ENCODE data around the gene AMOTL1.

The AMOTL1 gene

GRCh38 chr11:94866231-94866822 lies 98.2 kb downstream of the AMOTL1 start:
- no peaks in the 10 kb centered on the region for H3K9me3 ChIP-seq (replicated peaks; ENCODE audit: low read length)
- no peak overlapping the region for H3K4me3 ChIP-seq (ENCODE audit: low read length)
- H3K36me3 ChIP-seq (ENCODE audit: insufficient read depth, low read length), result peaks cover 75% of the 10 kb centered on the region
- H3K4me2 ChIP-seq (ENCODE audit: low read length), result no peak overlapping the region
- H3K27me3 ChIP-seq (ENCODE audit: control insufficient read depth, insufficient read depth, low read length), result no peaks in the 10 kb centered on the region
- H3K4me1 ChIP-seq (ENCODE audit: control insufficient read depth, insufficient read depth, low read length), result no peaks in the 10 kb centered on the region
- H3K9ac ChIP-seq (ENCODE audit: low read depth, low read length), result no peak overlapping the region

- no peaks in the 10 kb centered on the region for H3K9me3 ChIP-seq (replicated peaks; ENCODE audit: low read length)
- H3K9ac ChIP-seq (ENCODE audit: low read depth, low read length), result no peak overlapping the region
- H3K4me1 ChIP-seq (ENCODE audit: control insufficient read depth, insufficient read depth, low read length), result no peaks in the 10 kb centered on the region
- no peak overlapping the region for H3K4me2 ChIP-seq (ENCODE audit: low read length)
- H3K4me3 ChIP-seq (ENCODE audit: low read length), result no peak overlapping the region
- H3K36me3 ChIP-seq (ENCODE audit: insufficient read depth, low read length), result peaks cover 81% of the 10 kb centered on the region
- no peaks in the 10 kb centered on the region for H3K27me3 ChIP-seq (ENCODE audit: control insufficient read depth, insufficient read depth, low read length)
Observed at GRCh38 chr11:94866936-94867795, 99.0 kb downstream of the AMOTL1 start.

GRCh38 chr11:94868468-94868867 lies 100.3 kb downstream of the AMOTL1 start:
- H3K4me3 ChIP-seq (ENCODE audit: low read length), result no peak overlapping the region
- peaks cover 94% of the 10 kb centered on the region for H3K36me3 ChIP-seq (ENCODE audit: insufficient read depth, low read length)
- no peaks in the 10 kb centered on the region for H3K4me1 ChIP-seq (ENCODE audit: control insufficient read depth, insufficient read depth, low read length)
- H3K4me2 ChIP-seq (ENCODE audit: low read length), result no peak overlapping the region
- no peaks in the 10 kb centered on the region for H3K9me3 ChIP-seq (replicated peaks; ENCODE audit: low read length)
- H3K27me3 ChIP-seq (ENCODE audit: control insufficient read depth, insufficient read depth, low read length), result no peaks in the 10 kb centered on the region
- H3K9ac ChIP-seq (ENCODE audit: low read depth, low read length), result no peak overlapping the region

GRCh38 chr11:94869186-94869585 lies 101.0 kb downstream of the AMOTL1 start:
- Histone ChIP-seq H3K9me3 (replicated peaks; ENCODE audit: low read length) (no peaks in the 10 kb centered on the region), H3K36me3 (ENCODE audit: insufficient read depth, low read length) (peaks cover 95% of the 10 kb centered on the region), H3K4me1 (ENCODE audit: control insufficient read depth, insufficient read depth, low read length) (no peaks in the 10 kb centered on the region), H3K4me3 (ENCODE audit: low read length) (no peak overlapping the region), H3K27me3 (ENCODE audit: control insufficient read depth, insufficient read depth, low read length) (no peaks in the 10 kb centered on the region), H3K9ac (ENCODE audit: low read depth, low read length) (no peak overlapping the region), H3K4me2 (ENCODE audit: low read length) (no peak overlapping the region)

DNA sequence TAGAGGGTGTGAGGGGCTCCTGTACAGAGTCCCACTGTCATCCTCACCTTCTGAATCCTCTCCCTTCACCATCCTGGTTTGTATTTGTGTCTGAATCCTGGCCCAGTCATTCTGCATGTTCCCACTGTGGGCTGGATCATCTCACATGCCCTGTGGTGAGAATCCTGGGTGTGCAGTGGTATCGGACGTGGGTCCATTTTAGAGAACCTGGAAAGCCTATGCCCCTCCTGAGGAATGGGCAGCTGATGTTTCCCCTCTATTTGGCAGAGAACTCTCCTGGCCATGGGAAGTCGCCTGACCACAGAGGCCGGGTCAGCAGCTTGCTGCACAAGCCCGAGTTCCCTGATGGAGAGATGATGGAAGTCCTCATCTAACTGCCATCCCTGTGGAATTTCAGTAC lies 102.3 kb downstream of the AMOTL1 start:
- peaks cover 89% of the 10 kb centered on the region for H3K36me3 ChIP-seq (ENCODE audit: insufficient read depth, low read length)
- no peaks in the 10 kb centered on the region for H3K9me3 ChIP-seq (replicated peaks; ENCODE audit: low read length)
- H3K9ac ChIP-seq (ENCODE audit: low read depth, low read length), result no peak overlapping the region
- no peak overlapping the region for H3K4me3 ChIP-seq (ENCODE audit: low read length)
- H3K4me1 ChIP-seq (ENCODE audit: control insufficient read depth, insufficient read depth, low read length), result peaks cover 2% of the 10 kb centered on the region
- no peaks in the 10 kb centered on the region for H3K27me3 ChIP-seq (ENCODE audit: control insufficient read depth, insufficient read depth, low read length)
- no peak overlapping the region for H3K4me2 ChIP-seq (ENCODE audit: low read length)

DNA sequence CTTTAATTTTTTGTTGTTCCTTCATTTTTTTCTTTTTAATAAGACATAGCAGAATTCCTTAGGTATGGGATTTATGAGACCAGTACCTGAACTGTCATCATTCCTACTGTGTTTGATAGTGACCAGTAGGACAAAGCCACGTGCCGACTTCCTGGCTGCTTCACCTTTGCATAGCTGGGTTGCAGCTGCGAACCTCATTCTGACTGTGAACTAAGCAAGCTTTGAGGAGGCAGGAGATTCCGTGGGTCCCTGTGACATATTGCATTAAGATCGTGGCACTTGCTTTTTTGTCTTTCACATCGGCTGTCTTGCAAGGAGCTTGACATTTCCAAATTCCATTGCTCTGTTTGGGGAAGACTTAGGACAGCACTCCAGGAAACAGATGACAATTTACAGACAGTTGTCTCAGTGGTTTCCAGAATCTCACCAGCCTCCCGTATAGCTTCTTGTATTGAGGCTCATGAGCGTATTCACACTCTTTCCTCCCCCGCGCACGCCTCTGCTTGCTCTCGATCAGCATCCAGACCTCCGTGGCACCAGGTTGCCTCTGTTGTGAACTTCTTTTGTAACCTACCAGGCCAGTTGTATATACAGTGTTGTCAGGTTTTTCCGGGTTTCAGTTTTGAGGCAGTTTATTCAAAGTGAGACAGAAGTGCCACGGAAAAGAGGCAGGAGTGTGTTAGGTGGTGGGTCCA lies 103.5 kb downstream of the AMOTL1 start:
- H3K4me2 ChIP-seq (ENCODE audit: low read length), result no peak overlapping the region
- no peaks in the 10 kb centered on the region for H3K9me3 ChIP-seq (replicated peaks; ENCODE audit: low read length)
- H3K4me1 ChIP-seq (ENCODE audit: control insufficient read depth, insufficient read depth, low read length), result peaks cover 12% of the 10 kb centered on the region
- no peak overlapping the region for H3K9ac ChIP-seq (ENCODE audit: low read depth, low read length)
- H3K27me3 ChIP-seq (ENCODE audit: control insufficient read depth, insufficient read depth, low read length), result no peaks in the 10 kb centered on the region
- peaks cover 87% of the 10 kb centered on the region for H3K36me3 ChIP-seq (ENCODE audit: insufficient read depth, low read length)
- no peak overlapping the region for H3K4me3 ChIP-seq (ENCODE audit: low read length)

- H3K4me2 ChIP-seq (ENCODE audit: low read length), result no peak overlapping the region
- H3K36me3 ChIP-seq (ENCODE audit: insufficient read depth, low read length), result peaks cover 86% of the 10 kb centered on the region
- no peak overlapping the region for H3K4me3 ChIP-seq (ENCODE audit: low read length)
- no peaks in the 10 kb centered on the region for H3K27me3 ChIP-seq (ENCODE audit: control insufficient read depth, insufficient read depth, low read length)
- H3K9me3 ChIP-seq (replicated peaks; ENCODE audit: low read length), result no peaks in the 10 kb centered on the region
- peaks cover 21% of the 10 kb centered on the region for H3K4me1 ChIP-seq (ENCODE audit: control insufficient read depth, insufficient read depth, low read length)
- H3K9ac ChIP-seq (ENCODE audit: low read depth, low read length), result no peak overlapping the region
Observed at GRCh38 chr11:94873916-94874540, 105.9 kb downstream of the AMOTL1 start.

- H3K27me3 ChIP-seq (ENCODE audit: control insufficient read depth, insufficient read depth, low read length), result no peaks in the 10 kb centered on the region
- no peaks in the 10 kb centered on the region for H3K9me3 ChIP-seq (replicated peaks; ENCODE audit: low read length)
- H3K4me1 ChIP-seq (ENCODE audit: control insufficient read depth, insufficient read depth, low read length), result peaks cover 25% of the 10 kb centered on the region
- peak overlapping the region; percentile 49 for H3K4me2 ChIP-seq (ENCODE audit: low read length)
- H3K9ac ChIP-seq (ENCODE audit: low read depth, low read length), result peak overlapping the region; percentile 57
- peak overlapping the region; percentile 6 for H3K4me3 ChIP-seq (ENCODE audit: low read length)
- peaks cover 74% of the 10 kb centered on the region for H3K36me3 ChIP-seq (ENCODE audit: insufficient read depth, low read length)
Observed at GRCh38 chr11:94876222-94876621, 108.1 kb downstream of the AMOTL1 start.

GRCh38 chr11:94876645-94877442 lies 108.7 kb downstream of the AMOTL1 start:
- Histone ChIP-seq H3K27me3 (ENCODE audit: control insufficient read depth, insufficient read depth, low read length) (no peaks in the 10 kb centered on the region), H3K9me3 (replicated peaks; ENCODE audit: low read length) (no peaks in the 10 kb centered on the region), H3K4me1 (ENCODE audit: control insufficient read depth, insufficient read depth, low read length) (peaks cover 25% of the 10 kb centered on the region), H3K4me2 (ENCODE audit: low read length) (peak overlapping the region; percentile 49), H3K36me3 (ENCODE audit: insufficient read depth, low read length) (peaks cover 72% of the 10 kb centered on the region), H3K9ac (ENCODE audit: low read depth, low read length) (peak overlapping the region; percentile 57), H3K4me3 (ENCODE audit: low read length) (peak overlapping the region; percentile 6)

- H3K4me1 ChIP-seq (ENCODE audit: control insufficient read depth, insufficient read depth, low read length), result peaks cover 25% of the 10 kb centered on the region
- H3K9ac ChIP-seq (ENCODE audit: low read depth, low read length), result peak overlapping the region; percentile 54
- no peaks in the 10 kb centered on the region for H3K9me3 ChIP-seq (replicated peaks; ENCODE audit: low read length)
- H3K4me2 ChIP-seq (ENCODE audit: low read length), result no peak overlapping the region
- no peaks in the 10 kb centered on the region for H3K27me3 ChIP-seq (ENCODE audit: control insufficient read depth, insufficient read depth, low read length)
- H3K4me3 ChIP-seq (ENCODE audit: low read length), result no peak overlapping the region
- H3K36me3 ChIP-seq (ENCODE audit: insufficient read depth, low read length), result peaks cover 70% of the 10 kb centered on the region
Observed at GRCh38 chr11:94877443-94878200, 109.5 kb downstream of the AMOTL1 start.

All from skeletal muscle satellite cell (primary cell).